ENCODE data around the gene GABRD. TPM values are rescaled to one million over a fixed set of nuclear protein-coding genes. Genes with fewer than 3 reads are reported as not detected.

GABRD gene
- total RNA-seq, 1 donor from 2014 or later = not detected

GRCh38 chr1:2038229-2038628 lies 19.1 kb downstream of the GABRD start:
- DNase-seq (ENCODE audit: low read depth, low spot score) = no peak

GRCh38 chr1:2039251-2039650 lies 20.1 kb downstream of the GABRD start:
- no peak for DNase-seq (ENCODE audit: low read depth, low spot score)

GRCh38 chr1:2041305-2041704 lies 22.2 kb downstream of the GABRD start:
- no peak for DNase-seq (ENCODE audit: low read depth, low spot score)

GRCh38 chr1:2041887-2042286 lies 22.7 kb downstream of the GABRD start:
- no peak for DNase-seq (ENCODE audit: low read depth, low spot score)

- no peak for DNase-seq (ENCODE audit: low read depth, low spot score)
These were observed 24.0 kb downstream of the GABRD start for GRCh38 chr1:2042830-2043773.

- no peak for DNase-seq (ENCODE audit: low read depth, low spot score)
These were observed 24.7 kb downstream of the GABRD start for GRCh38 chr1:2043886-2044285.

GRCh38 chr1:2044510-2045319 lies 25.6 kb downstream of the GABRD start:
- no peak for DNase-seq (ENCODE audit: low read depth, low spot score)

- no peak for DNase-seq (ENCODE audit: low read depth, low spot score)
These were observed 26.5 kb downstream of the GABRD start for GRCh38 chr1:2045468-2046173.

- no peak for DNase-seq (ENCODE audit: low read depth, low spot score)
These were observed 27.2 kb downstream of the GABRD start for GRCh38 chr1:2046174-2046917.

GRCh38 chr1:2046953-2047748 lies 28.0 kb downstream of the GABRD start:
- DNase-seq (ENCODE audit: low read depth, low spot score) = no peak

GRCh38 chr1:2047749-2048729 lies 28.9 kb downstream of the GABRD start:
- no peak for DNase-seq (ENCODE audit: low read depth, low spot score)

GRCh38 chr1:2049225-2049717 lies 30.1 kb downstream of the GABRD start:
- no peak for DNase-seq (ENCODE audit: low read depth, low spot score)

- DNase-seq (ENCODE audit: low read depth, low spot score) = no peak
These were observed 30.7 kb downstream of the GABRD start, which contains the start of gene PRKCZ for GRCh38 chr1:2049718-2050431. Gene PRKCZ, plus strand, starts transcription at chr1:2050411. Its CDS starts 220 bp downstream, at chr1:2050631.

GRCh38 chr1:2050461-2050792 lies 31.3 kb downstream of the GABRD start:
- DNase-seq (ENCODE audit: low read depth, low spot score) = no peak

- DNase-seq (ENCODE audit: low read depth, low spot score) = no peak
These were observed 31.9 kb downstream of the GABRD start for GRCh38 chr1:2050793-2051682.

GRCh38 chr1:2052054-2052679 lies 33.0 kb downstream of the GABRD start:
- DNase-seq (ENCODE audit: low read depth, low spot score) = no peak

- DNase-seq (ENCODE audit: low read depth, low spot score) = no peak
These were observed 33.6 kb downstream of the GABRD start for GRCh38 chr1:2052756-2053155.

Data from pulmonary artery endothelial cell (primary cell).